Omental fat pad (tissue), 4 donors: Measurements from ENCODE around the gene RNF103. TPM values are rescaled to one million over a fixed set of nuclear protein-coding genes. Genes with fewer than 3 reads are reported as not detected.

ENCODE experiments used
- ATAC-seq: fragments of 150-250 bp; one replicate; pipeline ENCODE4 v1.9.1; 2016; ENCODE audit warnings: mild to moderate bottlenecking, moderate library complexity; ENCODE audit not compliant: low FRiP score
- DNase-seq: peaks from one replicate; pipeline ENCODE4 v3.0.0-alpha.2; 2019; ENCODE audit warnings: low spot score
- total RNA-seq, 4 donors: library from RNA; depleted of rRNA; stranded (reverse); fragments of >200 nt; gene quantifications; one replicate each; pipeline ENCODE4 v1.1.0, GENCODE V29; 2016
- TF ChIP-seq, protein P1 (sequence below), 3 donors: fragments of 450-650 bp; IDR thresholded peaks; one replicate each; pipeline ENCODE4 v1.5.1; 2016 to 2017; ENCODE audit warnings: antibody characterized with exemption in 3 of 3, mild to moderate bottlenecking in 3 of 3, moderate library complexity in 2 of 3

The RNF103 gene
- total RNA-seq, 4 donors from 2014 or later, result 22.7 to 41.0 (median 28.2) TPM

DNA sequence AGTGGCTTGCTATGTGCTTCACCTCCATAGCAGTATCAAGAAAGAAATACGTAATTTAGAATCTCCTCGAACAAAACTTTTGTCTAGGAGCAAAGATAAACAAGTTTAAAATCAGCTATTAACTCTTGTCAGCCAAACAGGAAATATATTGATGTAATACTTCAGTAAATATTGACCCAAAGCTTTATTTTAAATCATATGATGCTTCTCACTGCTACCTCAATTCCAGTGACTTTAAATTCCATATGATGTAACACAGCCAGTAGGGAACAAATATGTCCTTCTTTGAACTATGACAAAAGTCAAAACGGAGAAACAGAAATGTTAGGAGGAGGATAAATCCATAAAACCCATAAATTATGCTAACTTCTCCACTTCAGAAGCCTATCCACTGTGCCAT, 7.2 kb downstream of the RNF103 start:
- no peak for ATAC-seq
- DNase-seq, result no peak
- TF ChIP-seq, protein P1, sequence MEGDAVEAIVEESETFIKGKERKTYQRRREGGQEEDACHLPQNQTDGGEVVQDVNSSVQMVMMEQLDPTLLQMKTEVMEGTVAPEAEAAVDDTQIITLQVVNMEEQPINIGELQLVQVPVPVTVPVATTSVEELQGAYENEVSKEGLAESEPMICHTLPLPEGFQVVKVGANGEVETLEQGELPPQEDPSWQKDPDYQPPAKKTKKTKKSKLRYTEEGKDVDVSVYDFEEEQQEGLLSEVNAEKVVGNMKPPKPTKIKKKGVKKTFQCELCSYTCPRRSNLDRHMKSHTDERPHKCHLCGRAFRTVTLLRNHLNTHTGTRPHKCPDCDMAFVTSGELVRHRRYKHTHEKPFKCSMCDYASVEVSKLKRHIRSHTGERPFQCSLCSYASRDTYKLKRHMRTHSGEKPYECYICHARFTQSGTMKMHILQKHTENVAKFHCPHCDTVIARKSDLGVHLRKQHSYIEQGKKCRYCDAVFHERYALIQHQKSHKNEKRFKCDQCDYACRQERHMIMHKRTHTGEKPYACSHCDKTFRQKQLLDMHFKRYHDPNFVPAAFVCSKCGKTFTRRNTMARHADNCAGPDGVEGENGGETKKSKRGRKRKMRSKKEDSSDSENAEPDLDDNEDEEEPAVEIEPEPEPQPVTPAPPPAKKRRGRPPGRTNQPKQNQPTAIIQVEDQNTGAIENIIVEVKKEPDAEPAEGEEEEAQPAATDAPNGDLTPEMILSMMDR (IDR thresholded peaks at IDR 0.05), result no peak

DNA sequence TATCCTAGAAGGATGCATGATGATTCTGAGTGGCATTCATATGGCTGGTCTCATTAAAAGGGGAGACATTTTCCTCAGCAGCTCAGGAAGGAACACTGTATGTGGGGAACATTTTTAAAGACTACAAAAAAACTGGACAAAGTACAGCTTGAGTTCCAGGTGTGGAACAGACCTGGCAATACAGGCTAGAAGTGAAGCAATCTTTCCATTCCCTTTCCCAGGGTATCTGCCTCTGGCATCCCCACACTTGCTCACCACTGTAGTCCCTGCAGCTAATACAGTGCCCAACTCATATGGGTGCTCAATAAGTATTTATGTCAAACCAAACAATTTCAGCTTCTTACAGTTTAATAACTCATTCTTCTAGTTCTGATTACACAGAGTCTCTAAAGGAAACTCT, 8.1 kb downstream of the RNF103 start:
- TF ChIP-seq, protein P1 (IDR thresholded peaks at IDR 0.05), result no peak
- DNase-seq, result no peak
- no peak for ATAC-seq

DNA sequence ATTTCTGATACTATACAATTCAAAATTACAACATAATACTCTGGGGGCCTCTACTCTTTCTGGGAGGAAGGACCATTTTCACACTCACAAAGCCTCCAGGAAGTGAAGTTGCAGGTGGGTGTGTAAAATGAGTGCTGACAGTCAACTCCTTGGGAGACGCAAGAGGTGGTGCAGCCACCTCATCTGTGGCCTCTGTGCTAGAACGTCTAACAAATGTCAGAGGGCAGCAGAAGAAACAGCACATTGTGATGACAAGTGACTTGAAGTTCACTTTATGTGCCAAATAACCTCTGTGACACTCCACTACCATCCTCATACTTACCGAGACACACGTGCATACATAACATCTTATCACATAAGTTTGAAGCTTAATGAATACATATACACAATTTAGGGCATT, 10.2 kb downstream of the RNF103 start:
- ATAC-seq, result no peak

DNA sequence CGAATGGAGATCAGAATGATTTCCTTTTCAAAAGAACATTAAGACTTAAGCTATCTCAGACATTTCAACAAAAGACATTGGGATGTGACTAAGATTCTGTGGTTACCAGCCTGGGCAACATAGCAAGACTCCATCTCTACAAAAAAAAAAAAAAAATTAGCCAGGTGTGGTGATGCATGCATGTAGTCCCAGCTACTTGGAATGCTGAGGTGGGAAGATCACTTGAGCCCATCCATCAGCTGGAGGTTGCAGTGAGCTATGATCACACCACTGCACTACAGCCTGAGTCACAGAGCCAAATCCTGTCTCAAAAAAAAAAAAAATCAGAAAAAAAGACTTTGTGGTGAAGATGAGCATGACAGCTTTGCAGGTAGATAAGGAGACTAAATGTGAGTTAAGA, 12.8 kb downstream of the RNF103 start:
- TF ChIP-seq, protein P1 (IDR thresholded peaks at IDR 0.05), result no peak
- ATAC-seq (no peak), DNase-seq (no peak)

More for the DNA sequence above, 10.2 kb downstream of the RNF103 start:
- TF ChIP-seq, protein P1 (IDR thresholded peaks at IDR 0.05), result no peak
- DNase-seq, result no peak

DNA sequence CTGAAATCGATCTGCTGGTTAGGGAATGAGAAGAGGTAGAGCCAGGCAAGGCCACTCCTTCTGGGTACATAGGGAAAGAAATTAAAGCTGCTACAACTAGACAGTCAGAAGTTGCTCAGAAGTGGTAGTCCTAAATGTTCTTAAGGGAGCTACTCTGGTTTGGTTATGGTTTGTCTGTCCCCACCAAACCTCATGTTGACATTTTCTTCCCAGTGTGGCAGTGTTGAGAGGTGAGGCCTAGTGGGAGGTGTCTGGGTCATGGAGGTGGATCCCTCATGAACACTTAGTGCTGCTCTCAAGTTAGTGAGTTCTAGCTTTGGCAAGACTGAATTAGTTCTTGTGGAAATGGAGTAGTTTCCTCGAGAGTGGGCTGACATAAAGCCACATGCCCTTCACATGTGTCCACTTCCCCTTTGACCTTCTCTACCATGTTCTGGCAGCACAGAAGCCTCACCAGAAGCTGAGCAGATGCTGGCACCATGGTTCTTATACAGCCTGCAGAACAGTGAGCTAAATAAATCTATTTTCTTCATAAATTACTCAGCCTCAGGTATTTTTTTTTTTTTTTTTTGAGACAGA, 14.7 kb downstream of the RNF103 start:
- ATAC-seq (no peak), DNase-seq (no peak)
- TF ChIP-seq, protein P1 (IDR thresholded peaks at IDR 0.05), result no peak

DNA sequence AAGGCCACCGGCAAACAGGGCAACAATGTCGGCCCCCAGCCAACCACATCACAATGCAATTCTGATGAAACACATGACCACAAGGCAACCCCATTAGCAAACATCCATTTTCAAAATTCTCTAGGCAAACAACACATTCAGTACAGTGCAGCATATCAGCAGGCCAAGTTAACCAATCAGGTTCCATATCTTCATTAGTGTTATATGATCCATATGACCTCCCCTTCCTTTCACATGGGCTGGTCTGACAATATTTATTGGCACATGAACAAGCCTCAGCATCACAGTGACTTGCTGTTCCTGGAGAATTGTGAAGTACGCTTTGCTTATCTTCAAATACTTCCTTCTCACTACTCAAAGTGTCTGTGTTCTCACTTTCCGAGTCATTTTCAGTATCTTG, 19.8 kb downstream of the RNF103 start:
- DNase-seq (no peak), ATAC-seq (no peak)
- TF ChIP-seq, protein P1 (IDR thresholded peaks at IDR 0.05), result no peak

DNA sequence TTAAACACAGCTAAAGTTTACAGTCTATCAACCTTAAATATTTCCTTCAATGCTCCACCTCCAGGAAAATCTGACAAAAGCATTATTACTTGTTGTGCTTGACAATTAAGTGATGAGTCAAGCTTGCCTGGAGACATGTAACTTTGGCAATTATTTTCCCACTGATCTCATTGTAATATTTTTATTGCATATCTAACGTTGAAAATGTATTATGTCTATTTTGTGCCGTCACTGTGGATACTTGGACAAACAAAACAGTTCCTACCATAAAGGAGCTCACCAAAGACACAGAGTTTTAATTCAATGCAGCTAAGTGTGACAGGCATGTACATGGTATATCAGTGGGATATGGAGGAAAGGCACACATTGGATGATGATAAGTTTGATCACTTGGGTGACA, 24.7 kb downstream of the RNF103 start:
- TF ChIP-seq, protein P1 (IDR thresholded peaks at IDR 0.05), result no peak
- ATAC-seq, result no peak
- DNase-seq, result no peak
